NCI-H69 (cell line): ENCODE results near the gene USP49.
A peak's percentile ranks its signal among the peaks of the same experiment; 100 is the strongest.

ENCODE experiments used
- DNase-seq: peaks from one replicate; lab custom pipeline; 2025; lab: John Stamatoyannopoulos, UW

USP49 gene

DNA sequence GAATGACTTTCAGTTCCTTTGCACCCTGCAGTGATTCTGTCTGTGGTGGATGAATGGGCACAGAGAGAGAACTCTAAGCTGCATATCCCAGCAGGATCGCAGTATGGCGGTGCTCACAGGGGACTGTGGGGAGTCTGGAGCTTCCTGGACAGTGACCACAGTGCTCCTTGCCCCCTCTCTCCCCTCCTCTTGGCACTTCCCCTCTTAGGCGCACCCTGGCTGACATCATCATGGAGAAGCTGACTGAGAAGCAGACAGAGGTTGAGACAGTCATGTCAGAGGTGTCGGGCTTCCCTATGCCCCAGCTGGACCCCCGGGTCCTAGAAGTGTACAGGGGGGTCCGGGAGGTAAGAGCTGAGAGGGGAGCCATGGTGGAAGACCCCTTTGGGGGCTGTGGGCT is 34.7 kb upstream of the USP49 start:
- no peak for DNase-seq

DNA sequence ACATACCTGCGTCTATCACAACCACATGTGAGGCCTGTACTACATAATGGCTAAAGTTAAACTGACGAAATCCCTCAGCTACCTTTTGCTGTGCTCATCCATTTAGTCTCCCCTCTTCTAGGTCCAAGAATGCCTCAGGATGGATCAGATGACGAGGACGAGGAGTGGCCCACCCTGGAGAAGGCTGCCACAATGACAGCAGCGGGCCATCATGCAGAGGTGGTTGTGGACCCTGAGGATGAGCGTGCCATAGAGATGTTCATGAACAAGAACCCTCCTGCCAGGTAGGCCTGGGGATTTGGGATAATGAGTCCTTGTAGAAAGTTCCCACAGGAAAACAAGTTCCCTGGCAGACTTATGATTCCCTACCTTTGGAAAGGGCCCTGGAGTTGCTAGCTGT is 32.1 kb upstream of the USP49 start:
- DNase-seq: no peak

GRCh38 chr6:41922154-41922553 is 27.0 kb upstream of the USP49 start:
- DNase-seq: no peak

- DNase-seq: peak; percentile 67
Measured at GRCh38 chr6:41921712-41921998, 26.5 kb upstream of the USP49 start.

DNA sequence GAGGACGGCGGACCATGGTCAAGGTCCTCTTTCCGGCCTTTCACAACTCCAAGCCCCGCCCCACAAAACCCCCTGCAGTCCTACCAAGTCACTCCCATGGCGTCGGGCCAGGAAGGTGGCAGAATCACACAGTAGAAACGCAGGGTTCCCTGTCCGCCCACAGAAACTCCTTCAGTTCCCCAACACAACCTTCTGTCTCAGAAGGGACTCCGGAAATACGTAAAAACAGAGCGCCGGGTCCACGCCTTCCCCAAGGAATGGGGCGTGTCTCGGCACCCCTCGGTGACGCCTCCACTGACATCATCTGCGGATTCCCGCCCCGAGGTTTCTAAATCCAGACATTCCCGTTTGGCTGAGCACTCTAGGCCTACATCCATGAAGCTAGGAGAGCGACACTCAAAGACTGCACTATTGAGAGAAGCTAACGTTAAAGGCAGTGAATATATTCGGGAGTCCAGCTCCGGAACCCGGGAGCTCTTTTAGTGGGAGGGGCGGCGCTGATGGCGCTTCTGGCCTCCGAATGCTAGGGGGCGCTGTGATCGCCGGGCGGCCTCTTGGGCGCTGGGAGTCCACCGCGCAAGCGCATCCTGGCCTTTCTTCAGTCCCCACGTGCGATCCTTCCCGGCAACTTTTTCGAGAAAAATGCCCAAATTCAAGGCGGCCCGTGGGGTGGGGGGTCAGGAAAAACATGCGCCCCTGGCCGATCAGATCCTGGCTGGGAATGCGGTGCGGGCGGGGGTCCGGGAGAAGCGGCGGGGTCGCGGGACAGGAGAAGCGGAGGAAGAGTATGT is 25.9 kb upstream of the USP49 start, which contains the start of the genes BYSL and MED20:
Gene BYSL, plus strand, starts transcription at position 579 of the 791 bp plus-strand sequence. Its CDS starts 64 bp downstream, at position 643.
Gene MED20, minus strand, starts transcription at position 219 of the 791 bp plus-strand sequence. Its CDS starts 121 bp downstream, at position 98.
- peak; percentile 97 for DNase-seq

- DNase-seq: no peak
Measured at GRCh38 chr6:41917528-41917927, 22.4 kb upstream of the USP49 start.

GRCh38 chr6:41914869-41915530 is 19.8 kb upstream of the USP49 start:
- DNase-seq: no peak

GRCh38 chr6:41914343-41914742 is 19.2 kb upstream of the USP49 start:
- no peak for DNase-seq

- no peak for DNase-seq
Measured at GRCh38 chr6:41909727-41910126, 14.6 kb upstream of the USP49 start.

GRCh38 chr6:41901882-41902519 is 6.8 kb upstream of the USP49 start:
- peak; percentile 17 for DNase-seq

GRCh38 chr6:41900861-41901260 is 5.7 kb upstream of the USP49 start:
- DNase-seq: no peak

GRCh38 chr6:41896281-41896680 is 1.1 kb upstream of the USP49 start:
- DNase-seq: no peak

DNA sequence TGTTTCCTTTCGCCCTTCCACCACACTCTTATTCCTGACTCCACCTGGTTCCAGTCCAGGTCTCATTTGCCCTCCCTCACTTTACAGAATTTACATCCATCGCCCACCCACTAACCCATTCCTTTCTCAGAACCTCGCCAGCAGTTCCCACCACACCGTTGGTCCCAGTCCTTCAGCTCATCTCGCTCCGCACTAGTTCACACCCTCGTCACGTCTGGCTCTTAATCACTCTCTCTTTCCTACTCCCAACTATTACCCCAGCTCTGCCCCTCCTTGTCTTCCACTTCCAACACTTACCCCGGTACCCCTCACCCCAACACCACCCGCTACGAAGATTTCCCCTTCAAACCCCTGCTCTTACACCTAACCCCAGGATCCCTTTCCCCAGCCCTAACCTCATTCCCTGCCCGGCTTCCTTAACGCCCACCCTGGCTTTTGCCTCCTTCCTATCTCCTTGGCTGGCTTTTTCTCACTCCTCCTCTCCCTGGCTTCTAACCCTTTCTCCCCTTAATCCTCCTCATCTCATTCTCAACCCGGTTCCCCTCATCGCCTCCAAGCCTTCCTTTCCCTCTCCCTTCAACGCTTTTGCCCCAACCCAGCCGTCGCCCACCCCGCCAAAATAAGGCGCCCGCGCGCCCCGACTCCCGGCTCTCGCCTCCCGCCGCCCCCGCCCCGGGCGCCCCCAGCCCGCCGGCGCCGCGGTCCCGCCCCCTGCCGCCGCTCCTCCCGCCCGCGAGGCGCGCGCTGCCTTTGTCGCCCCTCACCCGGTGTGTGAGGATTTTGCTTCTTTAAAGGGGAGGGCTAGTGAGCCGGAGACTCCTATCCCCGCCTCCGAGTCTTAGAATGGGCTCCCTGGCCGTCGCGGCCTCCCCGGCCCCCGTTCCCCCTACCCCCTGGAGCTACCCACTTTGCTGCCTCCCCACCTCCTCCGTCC is 542 bp downstream of the USP49 start:
- DNase-seq: peak; percentile 76

DNA sequence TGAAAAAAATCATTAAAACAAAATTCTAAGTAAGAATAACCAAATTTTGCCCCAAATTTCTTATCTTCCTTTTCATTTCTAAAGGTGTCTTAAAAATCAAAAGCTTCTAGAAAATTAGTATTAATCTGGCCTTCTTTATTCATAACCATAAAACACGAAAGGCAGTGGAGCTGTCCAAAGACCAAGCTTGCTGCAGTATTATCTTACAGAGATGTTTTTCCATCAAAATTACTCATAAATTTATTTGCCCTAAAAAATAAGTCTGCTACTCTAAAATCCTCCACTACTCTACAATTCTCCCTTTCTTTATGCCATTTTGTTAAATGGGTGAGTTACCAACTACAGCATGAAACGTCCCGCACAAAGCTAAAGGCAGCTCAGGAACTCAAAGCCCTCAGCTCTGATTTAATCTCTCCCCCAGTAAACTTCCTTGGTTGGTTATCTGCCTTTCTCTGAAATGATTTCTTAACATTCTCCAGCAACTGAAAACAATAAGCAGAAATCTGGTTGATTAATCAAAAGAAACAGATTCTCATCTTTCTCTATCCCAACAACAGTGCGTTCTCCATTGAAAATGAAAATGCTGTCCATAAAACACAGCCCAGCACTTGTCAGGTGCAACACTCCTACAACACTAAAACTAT is 2.1 kb downstream of the USP49 start:
- peak; percentile 33 for DNase-seq

DNA sequence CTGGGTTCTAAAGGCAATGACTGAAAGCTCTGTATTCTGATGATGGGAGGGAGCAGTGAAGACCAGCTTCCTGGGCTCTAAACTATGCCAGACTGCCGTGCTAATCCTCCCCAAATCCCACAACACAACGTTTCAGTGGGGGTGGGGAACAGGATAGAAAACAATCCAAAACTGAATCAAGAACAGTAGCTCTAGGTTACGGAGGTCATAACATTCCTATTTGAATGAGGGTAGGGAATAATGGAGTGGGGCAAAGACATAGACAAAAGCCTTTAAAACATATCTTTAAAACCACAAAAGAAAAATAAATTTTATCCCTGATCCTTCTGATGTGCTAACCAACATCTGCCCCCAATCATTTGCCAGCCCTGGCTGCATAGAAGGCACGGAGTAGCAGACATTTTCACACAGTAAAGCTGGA is 7.8 kb downstream of the USP49 start:
- DNase-seq: no peak

- DNase-seq: no peak
Measured at GRCh38 chr6:41885930-41886329, 9.2 kb downstream of the USP49 start.

GRCh38 chr6:41884957-41885356 is 10.2 kb downstream of the USP49 start:
- no peak for DNase-seq

GRCh38 chr6:41881506-41881905 is 13.7 kb downstream of the USP49 start:
- DNase-seq: no peak

- DNase-seq: no peak
Measured at GRCh38 chr6:41878961-41879405, 16.2 kb downstream of the USP49 start.

GRCh38 chr6:41878246-41878645 is 16.9 kb downstream of the USP49 start:
- no peak for DNase-seq

DNA sequence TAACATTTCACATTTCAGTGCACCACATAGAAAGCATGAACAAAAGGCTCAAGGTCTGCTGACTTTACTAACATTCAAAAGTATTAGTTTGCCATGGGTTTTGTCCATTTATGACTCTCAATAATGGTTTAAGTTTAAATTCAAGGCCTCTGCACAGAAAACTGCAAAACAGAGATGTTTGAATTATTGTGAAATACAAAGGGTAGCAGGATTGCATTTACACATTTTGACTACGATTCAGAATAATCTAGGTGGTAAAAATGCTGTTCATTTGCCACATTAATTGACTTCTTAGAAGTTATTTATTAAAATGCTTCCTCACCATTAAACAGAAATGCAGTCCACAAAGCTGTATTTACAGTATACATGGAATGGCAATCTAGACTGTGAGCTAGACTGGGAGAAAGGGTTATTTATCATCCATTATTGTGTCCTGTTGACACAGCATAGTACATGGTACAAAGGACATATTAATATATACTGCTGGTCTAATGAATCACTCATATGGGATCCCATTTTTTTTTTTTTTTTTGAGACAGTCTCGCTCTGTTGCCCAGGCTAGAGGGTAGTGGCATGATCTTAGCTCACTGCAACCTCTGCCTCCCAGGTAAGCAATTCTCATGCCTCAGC is 18.0 kb downstream of the USP49 start:
- no peak for DNase-seq
